Mesenteric fat pad (tissue), 1 donor: ENCODE results near the gene C18orf32. TPM values are rescaled to one million over a fixed set of nuclear protein-coding genes. Genes with fewer than 3 reads are reported as not detected.
"Not testable (repeated sequence)": the region's sequence is repeated elsewhere in the genome, so short reads cannot be mapped to it uniquely, and the experiment has no call there.

Source experiments
- DNase-seq: peaks from one replicate; pipeline ENCODE4 v3.0.0-alpha.2; 2020; ENCODE audit warnings: low spot score
- long read RNA-seq: library from polyadenylated mRNA; unstranded; transcript quantifications from one replicate; pipeline ENCODE4 v2.0.0, GENCODE V29; 2020
- total RNA-seq: library from RNA; stranded (reverse); fragmentation: NEBNext Ultra II Directional; extraction: Animal tissue kit (Norgen Biotek cat#: 25700); gene quantifications from one replicate; pipeline ENCODE4 v1.2.1, GENCODE V29; 2021
- donor health status: DM: yes; HTN: yes; CAD: no.

The C18orf32 gene
- total RNA-seq: 46.5 TPM
- long read RNA-seq, full-length matches to known transcripts: 92 of 95 reads
- long read RNA-seq, partial matches to known transcripts: 1 of 95 reads
- long read RNA-seq, other reads (novel, unspliced or antisense): 2 of 95 reads

DNA sequence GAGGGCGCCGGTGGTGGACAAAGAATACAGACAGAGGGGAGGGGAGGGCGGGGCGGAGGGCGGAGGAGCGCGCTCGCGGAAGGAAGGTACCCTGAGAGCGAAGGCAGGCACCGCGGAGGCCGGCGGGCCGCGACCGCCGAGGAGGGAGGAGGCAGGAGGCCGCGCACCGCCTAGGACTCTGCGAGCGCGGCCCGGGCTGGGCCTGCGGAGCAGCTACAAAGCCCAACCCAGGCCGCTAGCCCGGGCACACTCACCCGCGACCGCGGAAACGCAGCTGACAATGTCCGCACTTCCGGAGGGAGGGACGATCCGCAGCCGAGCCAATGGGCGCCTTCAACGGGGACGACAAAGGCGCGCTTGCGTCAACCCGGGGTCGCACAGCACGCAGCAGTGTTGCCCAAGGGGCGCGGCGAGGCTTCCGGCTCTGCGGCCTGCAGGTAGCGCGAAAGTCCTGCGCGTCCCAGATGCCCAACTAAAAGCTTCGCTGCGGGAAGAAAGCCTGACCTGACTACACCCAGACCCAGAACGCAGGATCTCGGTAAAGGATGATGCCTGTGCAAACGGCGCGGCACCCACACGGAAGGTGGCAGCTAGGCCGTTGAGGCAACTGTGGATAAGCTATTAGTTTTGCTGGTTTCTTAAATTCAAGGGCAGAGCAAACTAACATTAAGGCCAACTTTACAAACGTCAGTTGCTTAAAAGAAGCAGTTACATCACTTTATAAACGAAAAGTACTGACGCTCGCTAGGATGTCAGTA, at the start of gene C18orf32:
TSS of gene C18orf32 (minus strand) at position 282 of the 758 bp plus-strand sequence. CDS start 3,486 bp downstream, outside the sequence.
- DNase-seq: peak; percentile 99

- DNase-seq: no peak
Observed at GRCh38 chr18:49534846-49535601, 48.0 kb upstream of the C18orf32 start.

- DNase-seq: no peak
Observed at GRCh38 chr18:49531678-49532153, 44.7 kb upstream of the C18orf32 start.

DNA sequence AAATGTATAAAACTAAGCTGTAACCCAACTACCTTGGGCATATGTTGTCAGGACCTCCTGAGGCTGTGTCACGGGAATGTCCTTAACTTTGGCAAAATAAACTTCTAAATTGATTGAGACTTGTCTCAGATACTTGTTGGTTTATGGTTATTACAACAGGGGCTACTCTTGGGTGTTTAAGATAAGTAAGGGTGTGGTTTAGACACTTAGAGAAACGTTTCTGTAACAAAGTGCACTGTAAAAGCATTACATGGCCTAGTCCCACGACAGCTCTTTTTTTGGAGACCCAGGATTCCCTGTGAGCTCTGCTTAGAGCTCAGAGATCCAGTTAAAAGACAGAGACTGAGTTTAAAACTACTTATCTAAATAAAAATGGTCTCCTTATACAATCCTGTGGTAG, 42.6 kb upstream of the C18orf32 start:
- DNase-seq: no peak

- DNase-seq: no peak
Observed at GRCh38 chr18:49527631-49528327, 40.7 kb upstream of the C18orf32 start.

DNA sequence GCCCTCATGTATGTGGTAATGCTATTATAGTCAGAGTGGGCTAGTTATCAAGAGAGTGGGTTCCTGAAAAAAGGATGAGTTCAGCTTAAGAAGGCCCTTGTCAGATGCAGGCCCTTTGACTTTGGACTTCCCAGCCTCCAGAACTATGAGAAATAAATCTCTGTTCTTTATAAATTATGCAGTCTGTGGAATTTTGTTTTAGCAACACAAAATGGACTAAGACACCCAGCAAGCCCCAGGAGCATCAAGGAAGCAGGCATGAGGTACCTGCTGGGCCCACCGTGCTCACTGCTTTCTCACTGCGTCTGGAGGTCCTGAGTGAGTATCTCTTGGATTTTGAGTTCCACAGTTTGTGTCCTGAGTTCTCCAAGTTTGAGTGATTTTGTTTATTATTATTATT, 38.9 kb upstream of the C18orf32 start:
- DNase-seq: no peak

- DNase-seq: no peak
Observed at GRCh38 chr18:49524951-49525350, 37.9 kb upstream of the C18orf32 start.

DNA sequence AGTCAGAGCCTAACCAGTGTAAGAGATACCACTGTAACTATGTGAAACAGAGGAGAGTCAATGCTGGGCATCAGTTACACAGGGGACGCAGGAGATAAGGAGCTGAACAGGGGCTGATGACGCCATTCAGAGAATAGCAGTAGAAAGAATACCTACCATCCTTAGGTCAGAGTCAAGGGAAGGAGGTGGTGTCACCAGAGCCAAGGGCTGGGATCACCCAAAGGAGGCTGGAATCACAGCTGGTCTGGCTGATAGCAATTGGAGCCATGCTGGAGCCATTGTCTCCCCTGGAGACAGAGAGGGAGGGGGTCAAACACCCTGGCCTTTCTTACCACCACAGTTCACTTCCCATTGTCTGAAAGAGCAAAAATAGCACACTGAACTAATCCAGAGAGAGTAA, 37.3 kb upstream of the C18orf32 start:
- DNase-seq: no peak

DNA sequence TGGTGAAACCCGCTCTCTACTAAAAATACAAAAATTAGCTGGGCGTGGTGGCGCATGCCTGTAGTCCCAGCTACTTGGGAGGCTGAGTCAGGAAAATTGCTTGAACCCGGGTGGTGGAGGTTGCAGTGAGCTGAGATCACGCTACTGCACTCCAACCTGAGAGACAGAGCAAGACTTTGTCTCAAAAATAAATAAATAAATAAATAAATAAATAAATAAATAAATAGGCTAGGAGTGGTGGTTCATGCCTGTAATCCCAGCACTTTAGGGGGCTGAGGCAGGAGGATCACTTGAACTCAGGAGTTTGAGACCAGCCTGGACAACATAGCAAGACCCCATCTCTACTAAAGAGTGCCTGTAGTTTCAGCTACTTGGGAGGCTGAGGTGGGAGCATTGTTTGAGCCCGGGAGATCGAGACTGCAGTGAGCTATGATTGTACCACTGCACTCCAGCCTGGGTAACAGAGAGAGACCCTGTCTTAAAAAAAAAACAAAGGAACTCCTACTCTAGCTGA, 36.6 kb upstream of the C18orf32 start:
- DNase-seq: not testable (repeated sequence)

DNA sequence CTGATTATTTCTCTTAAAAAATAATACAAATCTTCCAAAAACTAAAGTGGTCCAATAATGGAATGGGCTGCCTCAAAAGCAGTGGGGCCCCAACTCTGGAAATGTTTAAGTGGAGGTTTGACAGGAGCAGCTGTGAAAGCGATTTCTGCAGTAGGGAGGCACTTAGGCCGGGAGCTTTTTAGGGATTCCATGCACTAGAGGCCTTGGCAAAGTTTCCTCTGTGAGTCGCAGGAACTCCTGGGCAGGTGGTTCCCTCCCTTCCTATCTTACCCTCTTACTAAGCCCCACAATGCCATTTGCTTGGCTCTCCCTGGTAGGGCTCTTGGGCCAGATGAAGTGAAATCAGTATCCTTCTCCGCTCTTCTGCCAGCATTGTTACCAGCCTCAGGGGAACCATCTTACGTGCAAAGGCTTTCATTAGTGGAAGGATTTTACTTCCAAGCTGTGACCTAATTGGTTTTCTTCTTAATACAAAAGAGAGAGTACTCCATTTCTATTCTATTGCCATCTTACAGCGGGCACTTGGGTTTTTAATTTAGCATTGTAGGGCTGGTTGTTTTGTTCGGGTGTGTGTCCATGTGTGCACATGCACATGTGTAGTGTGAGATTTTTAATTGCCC, 34.3 kb upstream of the C18orf32 start:
- no peak for DNase-seq

DNA sequence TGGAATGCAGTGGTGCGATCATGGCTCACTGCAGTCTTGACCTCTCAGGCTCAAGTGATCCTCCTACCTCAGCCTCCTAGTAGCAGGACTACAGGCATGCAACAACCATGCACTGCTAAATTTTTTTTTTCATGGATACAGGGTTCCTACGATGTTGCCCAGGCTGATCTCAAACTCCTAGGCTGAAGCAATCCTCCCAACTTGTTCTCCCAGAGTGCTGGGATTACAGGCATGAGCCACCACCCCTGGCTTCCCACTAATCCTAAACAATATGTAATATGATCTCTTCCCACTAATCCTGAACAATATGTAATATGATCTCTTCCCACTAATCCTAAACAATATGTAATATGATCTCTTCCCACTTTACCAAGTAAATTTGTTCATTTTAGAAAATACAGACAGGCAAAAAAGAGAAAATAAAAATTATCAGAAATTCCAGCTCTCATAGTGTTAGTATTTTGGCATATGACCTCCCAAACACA, 33.7 kb upstream of the C18orf32 start:
- DNase-seq: peak; percentile 18

- DNase-seq: peak; percentile 65
Observed at GRCh38 chr18:49519101-49519971, 32.3 kb upstream of the C18orf32 start.

DNA sequence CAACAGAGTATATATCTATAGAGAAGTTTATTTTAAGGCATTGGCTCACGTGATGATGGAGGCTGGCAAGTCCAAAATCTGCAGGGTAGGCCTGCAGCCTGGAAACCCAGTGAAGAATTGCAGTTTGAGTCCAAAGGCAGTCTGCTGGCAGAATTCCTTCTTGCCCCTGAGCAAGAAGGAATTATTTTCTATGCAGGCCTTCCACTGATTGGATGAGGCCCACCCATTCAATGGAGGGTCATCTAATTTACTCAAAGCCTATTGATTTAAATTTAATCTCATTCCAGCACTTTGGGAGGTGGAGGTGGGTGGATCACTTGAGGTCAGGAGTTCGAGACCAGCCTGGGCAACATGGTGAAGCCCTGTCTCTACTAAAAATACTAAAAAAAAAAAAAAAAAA, 30.4 kb upstream of the C18orf32 start:
- peak; percentile 30 for DNase-seq

GRCh38 chr18:49515516-49515915, 28.5 kb upstream of the C18orf32 start:
- DNase-seq: peak; percentile 65

GRCh38 chr18:49515003-49515402, 28.0 kb upstream of the C18orf32 start:
- DNase-seq: not testable (repeated sequence)

GRCh38 chr18:49514577-49514976, 27.5 kb upstream of the C18orf32 start:
- DNase-seq: no peak

DNA sequence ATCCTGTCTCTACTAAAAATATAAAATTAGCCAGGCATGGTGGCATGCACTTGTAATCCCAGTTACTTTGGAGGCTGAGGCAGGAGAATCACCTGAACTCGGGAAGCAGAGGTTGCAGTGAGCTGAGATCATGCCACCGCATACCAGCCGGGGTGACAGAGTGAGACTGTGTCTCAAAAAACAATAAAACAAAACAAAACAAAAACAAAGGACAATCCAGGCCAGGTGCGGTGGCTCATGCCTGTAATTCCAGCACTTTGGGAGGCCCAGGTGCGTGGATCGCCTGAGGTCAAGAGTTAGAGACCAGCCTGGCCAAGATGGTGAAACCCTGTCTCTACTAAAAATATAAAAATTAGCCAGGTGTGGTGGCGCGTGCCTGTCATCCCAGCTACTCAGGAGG, 25.8 kb upstream of the C18orf32 start:
- not testable (repeated sequence) for DNase-seq

- no peak for DNase-seq
Observed at GRCh38 chr18:49510393-49511115, 23.5 kb upstream of the C18orf32 start.

DNA sequence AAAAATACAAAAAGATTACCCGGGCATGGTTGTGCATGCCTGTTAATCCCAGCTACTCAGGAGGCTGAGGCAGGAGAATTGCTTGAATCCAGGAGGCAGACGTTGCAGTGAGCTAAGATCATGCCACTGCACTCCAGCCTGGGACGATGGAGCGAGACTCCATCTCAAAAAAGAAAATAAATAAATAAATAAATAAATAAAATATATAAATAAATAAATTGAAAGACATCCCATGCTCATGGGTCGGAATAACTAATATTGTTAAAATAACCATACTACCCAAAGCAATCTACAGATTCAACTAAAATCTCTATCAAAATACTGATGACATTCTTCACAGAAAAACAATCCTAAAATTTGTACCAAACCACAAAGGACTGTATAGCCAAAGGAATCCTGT, 19.4 kb upstream of the C18orf32 start:
- not testable (repeated sequence) for DNase-seq
